Hematopoietic multipotent progenitor cell treated with erythropoietin and hydrocortisone succinate and interleukin-3 and kit ligand, for 4 days (in vitro differentiated cells): ENCODE results near the gene UFSP1.

ENCODE experiments used
- DNase-seq: peaks from one replicate; pipeline ENCODE4 v3.0.0-alpha.2; 2015

UFSP1 gene

DNA sequence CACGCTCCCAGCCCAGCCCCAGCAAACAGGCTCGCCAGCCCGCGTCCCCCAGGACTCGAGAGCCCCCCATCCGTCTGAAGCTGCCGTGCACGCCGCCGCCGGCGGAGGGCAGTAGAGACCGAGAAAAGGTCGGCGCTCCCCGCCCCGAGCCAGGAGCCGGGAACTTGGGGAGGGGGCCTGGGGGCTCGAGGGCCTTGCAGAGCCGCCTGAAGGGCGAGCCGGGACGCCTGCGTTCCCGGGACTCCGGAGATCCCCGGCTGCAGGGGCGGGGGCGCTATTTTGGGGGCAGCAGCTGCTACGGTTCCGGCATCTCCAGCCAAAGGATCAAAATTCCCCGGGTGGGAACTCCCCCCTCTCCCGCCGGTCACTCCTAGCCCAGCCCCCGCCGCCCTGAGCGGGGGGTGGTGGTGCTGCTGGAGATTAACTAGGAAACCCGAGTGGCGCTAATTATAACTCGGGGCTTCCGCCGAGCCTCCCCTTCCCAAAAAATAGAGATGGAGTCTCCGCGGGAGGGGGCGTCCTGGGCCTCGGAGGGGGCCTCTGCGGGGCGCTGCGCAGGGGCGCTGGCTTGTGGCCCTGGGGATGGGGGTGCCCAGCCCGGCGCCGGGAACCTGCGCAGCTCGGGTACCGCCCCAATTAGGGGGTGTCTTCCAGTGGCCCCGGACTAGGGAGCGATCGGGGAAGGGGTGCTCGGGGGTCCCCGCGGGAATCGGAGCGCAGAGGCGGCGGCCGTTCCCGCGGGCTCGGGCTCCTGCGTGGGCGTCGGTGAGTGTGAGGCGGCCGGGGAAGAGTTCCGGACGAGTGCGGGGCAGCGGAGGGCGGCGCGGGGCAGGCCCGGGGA lies 5.6 kb upstream of the UFSP1 start:
- DNase-seq = peak; percentile 59

DNA sequence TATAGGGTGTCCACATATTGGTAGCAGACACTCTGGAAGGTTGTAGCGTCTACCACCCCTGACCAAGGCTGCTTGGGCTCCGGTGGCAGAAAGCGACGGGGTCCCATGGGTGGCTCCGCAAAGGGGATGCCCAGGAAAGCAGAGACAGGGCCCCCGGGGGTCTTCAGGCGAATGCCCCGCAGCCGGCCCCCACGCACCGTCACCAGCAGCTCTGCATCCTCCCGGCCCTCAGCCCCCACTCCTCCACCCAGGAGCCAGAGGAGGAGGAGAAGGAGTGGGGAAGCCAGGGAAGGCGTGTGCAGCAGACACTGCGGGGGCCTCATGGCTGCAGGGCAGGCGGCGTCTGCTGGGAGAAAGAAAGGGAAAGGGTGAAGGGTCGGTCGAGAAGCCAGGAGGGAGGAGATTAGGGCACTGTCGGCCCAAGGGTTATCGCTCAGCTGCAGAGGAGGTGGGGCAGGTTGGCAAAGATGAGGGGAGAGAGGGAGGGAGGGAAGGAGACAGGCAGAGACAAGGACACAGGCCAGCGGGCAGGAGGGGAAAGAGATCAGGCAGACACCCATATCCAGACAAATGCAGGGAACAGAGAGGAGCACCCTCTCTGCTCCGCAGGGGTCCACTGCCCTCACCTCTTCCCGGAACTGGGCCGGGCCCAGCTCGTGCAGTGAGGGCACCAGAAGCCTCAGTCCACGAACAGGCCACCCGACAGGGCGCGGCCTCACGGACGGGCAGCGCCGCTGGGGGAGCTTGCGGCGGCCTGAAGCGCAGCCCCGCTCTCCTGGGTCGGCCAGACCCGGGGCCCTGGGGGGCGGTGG lies 4.6 kb upstream of the UFSP1 start:
- DNase-seq = peak; percentile 83

DNA sequence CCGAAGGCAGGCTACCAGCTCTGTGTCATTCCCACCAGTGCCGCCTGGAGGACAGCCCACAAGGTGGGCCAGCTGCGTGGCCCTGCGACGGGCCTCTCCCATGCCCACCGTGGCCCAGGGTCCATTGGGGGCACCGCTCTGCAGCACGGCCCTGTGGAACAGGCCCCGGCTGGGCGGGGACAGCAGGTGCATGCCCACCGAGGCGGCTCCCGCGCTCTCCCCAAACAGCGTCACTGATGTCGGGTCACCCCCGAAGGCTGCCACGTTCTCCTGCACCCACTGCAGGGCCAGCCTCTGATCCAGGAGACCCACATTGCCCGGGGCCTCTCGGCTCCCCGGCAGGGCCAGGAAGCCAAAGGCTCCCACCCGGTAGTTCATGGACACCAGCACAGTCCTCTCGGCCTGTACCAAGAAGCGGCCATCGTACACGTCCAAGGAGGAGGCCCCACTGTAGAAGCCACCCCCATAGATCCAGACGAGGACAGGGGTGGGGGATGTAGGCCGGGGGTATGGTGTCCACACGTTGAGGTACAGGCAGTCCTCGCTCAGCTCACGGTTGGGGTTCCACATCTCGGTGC lies 3.9 kb upstream of the UFSP1 start:
- no peak for DNase-seq

DNA sequence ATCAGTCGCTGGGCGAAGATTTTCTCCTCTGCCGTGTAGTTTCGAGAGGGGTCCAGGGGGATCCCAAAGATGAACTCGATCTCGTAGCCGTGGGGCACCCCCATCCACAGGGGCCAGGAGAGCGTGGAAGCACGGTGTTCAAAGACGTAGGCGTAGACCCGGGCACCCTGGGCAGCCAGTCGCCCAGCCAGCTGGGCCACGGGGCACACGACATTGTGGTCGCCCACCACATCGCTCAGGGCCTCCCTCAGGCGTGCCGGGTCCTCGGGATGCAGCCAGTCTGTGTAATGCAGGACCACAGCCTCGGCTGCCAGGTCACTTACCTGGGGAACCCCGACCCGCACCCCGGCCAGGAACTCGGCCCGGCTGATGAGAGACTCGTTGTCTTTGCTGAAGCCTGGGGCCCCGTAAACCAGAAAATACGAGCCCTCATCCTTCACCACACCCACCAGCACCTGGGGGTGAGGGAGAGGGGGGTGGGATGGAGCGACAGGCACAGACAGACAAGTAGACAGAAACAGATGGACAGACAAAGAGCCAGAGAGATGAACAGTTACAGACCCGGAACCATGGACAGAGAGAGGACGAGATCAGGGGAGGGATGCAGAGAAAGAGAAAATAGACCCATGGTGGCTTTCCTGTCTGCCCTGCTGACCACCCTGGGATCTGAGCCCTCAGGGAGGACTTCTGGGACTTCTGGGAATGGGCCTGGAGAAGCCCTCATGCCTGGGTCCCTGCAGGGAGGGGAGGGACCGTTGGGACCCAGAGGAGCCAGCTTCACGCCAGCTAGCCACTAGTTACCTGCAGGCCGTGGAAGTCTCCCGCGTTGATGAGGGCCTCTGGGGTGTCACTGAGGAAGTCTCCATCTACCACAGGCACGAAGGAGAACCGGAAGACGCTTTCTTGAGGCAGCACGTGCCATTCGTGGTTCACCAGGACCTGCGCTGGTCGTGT lies 3.1 kb upstream of the UFSP1 start:
- no peak for DNase-seq

DNA sequence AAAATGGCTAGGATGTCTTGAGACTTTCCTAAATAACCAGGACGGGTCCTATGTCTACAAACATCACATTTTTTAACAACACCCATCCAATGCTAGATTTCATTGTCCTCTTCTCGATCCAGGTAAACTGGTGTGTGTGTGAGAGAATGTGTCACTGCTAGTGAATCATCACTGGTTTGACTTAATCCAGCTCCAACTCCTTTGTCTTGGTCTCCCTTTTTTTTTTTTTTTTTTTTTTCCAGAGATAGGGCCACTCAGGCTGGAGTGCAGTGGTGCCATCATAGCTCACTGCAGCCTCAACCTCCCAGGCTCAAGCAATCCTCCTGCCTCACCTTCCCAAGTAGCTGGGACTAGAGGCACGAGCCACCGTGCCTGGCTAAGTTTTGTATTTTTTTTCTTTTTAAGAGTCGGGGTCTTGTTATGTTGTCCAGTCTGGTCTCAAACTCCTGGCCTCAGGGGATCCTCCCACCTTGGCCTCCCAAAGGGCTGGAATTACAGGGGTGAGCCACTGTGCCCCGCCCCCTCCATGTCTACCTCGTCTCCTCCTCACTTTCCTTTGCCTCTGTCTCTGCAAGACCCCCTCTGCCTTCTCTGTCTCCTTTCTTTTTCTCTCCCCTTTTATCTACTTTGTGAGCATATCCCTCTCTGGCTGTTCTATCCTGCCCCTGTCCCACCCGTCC lies 2.2 kb upstream of the UFSP1 start:
- DNase-seq = no peak

DNA sequence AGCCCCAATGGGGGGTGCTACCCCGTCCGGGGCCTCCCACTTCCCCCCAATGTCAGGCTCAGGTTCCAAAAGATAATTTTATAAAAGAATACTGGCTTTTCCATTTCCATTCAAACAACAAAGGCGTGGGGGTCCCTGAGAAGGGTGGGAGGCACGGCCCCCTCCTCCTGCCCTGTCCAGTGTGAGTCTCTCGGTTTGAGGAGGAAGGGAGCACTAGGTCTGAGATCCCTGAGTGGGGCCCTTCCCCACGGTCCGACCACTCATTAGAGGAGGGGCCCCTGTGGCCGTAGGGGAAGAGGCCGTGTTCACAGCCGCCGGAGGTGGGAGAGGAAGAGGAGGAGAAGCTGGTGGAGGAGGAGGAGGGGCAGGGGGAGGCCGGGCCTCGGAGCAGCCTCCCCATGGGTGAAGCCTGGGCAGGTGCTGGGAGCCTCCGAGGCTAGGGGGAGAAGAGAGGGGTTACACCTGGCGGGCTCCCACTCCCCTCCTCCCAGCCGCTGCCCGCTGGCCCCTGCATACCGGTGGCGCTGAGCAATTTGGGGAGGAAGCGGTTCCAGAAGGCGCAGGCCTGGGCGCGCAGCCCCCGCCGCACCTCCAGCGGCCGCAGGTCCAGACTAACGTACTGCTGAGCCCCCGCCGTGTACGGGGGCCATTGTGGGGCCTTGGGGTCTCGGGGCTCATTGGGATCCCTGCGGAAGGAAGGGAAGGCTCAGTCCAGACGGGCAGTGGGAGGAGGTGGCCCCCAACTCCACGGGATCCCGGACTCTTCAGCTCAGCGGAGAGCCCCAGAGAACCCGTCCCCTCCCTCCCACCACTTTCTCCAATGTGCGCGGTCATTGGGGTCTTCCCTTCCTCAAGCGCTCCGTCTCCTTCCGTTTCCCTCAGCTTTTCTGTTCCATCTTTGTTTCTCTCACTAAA lies 1.4 kb upstream of the UFSP1 start:
- DNase-seq = no peak

DNA sequence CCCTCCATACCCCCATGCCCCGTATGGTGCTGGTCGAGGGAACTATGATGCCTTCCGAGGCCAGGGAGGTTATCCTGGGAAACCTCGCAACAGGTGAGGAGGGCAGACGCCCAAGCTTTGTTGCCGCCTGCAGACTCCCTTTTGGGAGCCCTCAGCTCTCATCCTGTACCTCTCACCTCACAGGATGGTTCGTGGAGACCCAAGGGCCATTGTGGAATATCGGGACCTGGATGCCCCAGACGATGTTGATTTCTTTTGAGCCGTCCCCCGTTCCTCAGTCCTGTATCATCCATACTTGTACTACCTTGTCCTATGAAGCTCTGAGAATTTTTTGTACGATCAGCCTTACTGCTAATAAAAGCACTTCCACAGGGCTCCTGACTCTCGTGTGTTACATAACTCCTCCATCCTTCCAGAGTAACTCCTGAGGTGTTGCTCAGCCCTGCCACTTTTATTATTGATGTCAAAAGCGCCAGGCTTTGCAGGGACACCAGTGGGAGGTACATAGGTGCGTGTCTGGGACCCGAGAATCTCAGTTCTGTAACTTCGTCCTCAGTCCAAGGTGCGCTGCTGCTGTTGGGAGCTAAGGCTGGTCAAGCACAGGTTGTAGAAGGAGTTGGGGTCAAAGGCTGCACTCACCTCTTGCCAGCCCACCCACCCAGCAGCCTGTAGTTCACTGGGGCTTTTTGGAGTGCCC lies 1.1 kb downstream of the UFSP1 start:
- DNase-seq = no peak

DNA sequence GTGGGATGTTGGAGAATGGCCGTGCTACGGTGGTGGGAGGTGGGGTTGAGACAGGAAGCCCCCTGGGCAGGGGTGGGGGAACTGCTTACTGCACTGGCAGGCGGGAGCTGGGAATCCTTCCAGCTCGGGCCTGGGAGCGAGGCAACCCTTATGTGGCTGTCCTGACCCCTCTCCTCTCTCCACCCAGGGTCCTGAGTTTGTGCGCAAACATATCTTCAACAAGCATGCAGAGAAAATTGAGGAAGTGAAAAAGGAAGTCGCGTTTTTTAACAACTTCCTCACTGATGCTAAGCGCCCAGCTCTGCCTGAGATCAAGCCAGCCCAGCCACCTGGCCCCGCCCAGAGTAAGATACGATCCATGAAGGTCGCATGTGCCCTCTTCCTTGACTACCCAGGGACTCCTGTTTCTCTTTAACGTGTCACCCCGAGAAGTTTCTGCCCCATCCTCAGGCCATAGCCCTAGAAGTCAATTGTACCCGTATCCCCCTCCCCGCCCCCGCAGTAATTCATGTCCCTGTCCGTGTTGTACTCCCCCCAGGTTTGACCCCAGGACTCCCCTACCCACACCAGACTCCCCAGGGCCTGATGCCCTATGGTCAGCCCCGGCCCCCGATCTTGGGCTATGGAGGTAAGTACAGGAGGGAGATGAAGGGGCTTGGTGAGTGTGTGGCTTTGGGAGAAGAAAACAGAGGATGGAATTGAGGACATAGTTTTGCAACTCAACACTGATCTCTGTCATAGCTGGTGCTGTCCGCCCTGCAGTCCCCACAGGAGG lies 1.8 kb downstream of the UFSP1 start:
- DNase-seq = peak; percentile 94

DNA sequence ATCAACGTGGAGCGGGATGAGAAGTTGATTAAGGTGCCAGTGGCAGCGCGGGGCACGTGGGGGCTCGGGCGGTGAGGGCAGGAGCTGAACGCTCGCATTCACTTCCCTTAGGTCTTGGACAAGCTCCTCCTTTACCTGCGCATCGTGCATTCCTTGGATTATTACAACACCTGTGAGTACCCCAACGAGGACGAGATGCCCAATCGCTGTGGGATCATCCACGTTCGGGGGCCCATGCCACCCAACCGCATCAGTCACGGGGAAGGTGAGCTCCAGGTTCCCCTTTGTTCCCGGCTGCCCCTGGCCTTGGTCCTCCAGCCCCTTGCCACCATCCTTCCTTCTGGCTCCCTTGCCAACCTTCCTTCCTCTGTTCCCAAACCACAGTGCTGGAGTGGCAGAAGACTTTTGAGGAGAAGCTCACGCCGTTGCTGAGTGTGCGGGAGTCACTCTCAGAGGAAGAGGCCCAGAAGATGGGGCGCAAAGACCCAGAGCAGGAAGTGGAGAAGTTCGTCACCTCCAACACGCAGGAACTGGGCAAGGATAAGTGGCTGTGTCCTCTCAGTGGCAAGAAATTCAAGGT lies 2.5 kb downstream of the UFSP1 start:
- DNase-seq = no peak

DNA sequence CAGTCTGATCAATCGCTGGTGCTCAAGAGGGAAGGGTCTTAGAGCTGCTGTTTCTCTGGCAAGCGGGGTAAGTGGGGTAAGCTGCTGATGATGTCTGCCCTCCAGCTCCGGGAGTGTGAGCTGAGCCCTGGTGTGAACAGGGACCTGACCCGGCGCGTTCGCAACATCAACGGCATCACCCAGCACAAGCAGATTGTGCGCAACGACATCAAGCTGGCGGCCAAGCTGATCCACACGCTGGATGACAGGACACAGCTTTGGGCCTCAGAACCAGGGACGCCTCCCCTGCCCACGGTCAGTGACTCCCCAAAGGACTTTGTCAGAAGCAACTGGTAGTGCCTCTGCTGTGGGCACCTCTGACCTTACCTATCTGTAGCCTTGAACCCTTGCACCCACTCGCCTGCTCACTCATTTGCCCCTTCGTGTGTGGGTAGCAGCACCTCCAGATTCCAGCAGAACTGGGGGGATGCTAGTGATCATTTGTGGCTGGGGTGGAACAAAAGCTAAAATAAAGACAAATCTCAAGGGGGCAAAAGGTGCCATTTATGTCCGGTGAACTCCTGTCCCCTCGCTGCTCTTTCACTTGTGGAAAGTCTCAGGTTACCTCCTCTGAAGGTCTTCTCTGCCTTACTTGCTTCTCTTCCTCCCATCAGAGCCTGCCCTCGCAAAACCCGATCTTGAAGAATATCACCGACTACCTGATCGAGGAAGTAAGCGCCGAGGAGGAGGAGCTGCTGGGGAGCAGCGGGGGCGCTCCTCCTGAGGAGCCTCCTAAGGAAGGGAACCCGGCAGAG lies 3.2 kb downstream of the UFSP1 start:
- DNase-seq = no peak

DNA sequence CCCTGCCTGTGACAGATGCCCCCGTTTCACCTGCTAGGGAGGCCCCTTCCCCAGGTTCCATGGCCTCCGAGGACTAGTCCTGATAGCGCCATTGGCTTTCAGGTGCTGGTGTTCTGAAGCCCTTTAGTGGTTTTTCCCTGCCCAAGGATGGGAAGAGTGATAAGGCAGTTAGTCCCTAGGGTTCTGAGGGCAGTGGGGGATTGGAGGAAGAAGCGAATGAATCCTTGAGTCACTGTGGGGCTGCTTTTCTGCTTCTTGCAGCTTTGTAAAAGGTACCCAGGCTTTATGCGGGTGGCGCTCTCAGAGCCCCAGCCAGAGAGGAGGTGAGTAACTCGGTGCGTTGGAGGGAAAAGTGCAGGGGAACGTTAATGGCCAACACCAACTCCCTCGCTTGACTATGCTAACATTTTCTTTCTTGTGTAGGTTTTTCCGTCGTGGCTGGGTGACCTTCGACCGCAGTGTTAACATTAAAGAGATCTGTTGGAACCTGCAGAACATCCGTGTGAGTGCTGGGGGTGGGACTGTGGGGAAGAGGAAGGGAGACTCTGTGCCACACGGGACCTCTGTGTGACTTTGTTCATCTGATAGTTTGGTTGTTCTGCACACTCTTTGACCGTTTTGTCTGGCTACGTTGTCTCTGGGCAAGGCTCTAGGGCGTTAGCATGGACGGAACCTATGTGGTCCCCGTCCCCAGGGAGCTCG lies 3.9 kb downstream of the UFSP1 start:
- DNase-seq = no peak

DNA sequence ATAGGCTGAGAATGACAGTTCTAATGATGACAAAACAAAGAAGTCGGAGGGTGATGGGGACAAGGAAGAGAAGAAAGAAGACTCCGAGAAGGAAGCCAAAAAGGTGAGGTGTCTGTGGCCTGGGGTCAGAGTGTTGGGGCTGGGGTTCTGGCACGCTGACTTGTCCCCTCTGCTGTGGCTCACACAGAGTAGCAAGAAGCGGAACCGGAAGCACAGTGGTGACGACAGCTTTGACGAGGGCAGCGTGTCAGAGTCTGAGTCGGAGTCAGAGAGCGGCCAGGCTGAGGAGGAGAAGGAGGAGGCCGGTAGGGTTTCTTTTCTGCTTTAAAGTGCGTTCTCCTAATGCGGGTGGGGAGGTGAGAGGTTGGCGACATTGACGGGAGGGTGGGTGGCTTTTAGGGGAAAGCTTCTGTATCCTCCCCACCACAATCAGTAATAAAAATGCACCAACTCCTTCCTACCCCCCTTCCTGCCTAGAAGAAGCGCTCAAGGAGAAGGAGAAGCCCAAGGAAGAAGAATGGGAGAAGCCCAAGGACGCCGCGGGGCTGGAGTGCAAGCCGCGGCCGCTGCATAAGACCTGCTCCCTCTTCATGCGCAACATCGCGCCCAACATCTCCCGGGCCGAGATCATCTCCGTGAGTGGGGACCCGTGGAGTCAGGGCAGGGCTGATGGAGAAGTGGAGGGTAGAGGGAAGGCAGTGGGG lies 4.6 kb downstream of the UFSP1 start:
- DNase-seq = no peak

DNA sequence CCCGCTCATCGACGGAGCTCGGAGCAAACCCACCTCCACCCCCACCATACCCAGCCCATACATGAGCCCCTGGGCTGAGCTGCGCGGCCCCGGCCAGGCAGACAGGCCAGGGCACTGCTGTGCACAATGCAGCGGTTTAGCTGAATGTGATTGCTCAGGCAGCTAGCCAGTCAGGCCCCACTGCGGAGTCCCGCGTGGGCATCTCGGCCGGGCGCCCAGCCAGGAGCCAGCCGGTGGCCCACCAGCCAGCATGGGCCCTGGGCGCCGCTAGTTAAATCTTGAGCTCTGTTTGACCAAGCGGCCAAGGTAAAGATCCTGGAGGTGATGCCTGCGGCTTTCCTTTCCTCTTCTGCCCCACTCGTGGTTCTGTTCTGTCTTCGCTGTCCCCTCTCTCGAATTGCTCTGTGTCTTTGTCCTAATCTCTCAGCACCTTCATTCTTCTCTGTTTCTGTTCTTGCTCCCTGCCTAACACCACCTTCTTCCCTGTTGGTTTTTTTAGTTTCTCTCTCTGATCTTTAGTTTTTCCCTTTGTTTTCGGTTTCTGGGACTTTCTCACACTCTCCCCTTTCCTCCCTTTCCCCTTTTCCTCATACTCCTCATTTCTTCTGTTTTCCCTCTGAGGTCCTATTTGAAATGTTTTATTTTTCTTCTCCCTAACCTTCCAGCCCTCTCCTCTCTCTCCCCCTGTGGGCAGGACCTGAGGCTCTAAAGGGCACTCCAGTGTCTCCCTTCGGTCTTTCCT lies 6.6 kb downstream of the UFSP1 start:
- DNase-seq = no peak

DNA sequence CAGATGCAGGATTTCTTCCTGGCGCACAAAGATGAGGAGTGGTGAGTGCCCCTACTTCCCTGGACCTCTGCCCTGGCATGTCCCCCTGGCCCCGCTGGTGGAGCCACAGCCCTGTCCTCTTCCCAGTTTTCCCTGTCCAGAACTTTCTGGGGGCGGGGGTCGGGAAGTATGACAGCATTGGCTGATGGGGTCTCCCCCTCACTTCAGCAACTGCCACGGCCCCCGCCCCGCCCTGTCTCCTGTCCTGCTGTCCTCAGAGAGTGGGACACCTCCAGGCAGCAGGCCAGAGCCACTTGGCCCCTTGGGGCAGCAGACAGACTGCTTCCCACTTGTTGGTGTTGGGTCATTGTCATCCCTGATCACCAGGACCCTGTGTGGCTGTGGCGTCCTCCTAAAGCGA lies 7.3 kb downstream of the UFSP1 start:
- DNase-seq = no peak

DNA sequence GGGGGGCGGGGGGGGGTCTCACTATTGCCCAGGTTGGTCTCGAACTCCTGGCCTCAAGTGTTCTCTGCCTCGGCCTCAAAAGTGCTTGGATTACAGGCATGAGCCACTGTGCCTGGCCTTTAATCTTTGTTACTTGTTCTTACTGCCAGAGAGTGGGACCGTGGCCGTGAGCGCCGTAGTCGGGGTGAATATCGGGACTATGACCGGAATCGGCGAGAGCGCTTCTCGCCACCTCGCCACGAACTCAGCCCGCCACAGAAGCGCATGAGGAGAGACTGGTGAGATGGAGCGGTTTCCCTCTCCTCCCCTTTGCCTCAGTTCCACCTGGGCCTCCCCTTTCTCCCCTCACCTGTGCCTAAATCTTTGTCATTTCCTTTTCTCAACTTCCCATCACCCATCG lies 8.4 kb downstream of the UFSP1 start:
- no peak for DNase-seq

DNA sequence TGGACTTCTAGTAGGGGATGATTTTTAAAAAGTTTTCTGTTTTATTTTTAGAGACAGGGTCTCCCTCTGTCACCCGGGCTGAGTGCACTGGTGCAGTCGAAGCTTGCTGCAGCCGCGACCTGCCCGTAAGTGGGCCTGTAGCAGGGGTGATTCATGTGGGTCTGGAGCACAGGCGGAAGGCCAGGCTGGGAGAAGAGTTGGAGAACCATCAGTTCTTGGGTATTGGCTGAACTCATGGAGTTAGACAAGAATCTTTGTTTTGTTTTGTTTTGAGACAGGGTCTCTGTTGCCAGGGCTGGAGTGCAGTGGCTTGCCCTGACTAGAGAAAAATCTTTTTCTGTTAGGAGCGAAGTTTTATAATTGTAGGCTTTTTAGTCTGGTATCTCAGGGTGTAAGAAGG lies 8.9 kb downstream of the UFSP1 start:
- DNase-seq = no peak
